Limb (tissue), 2 donors: ENCODE data around the gene FEV.

Experiments used
- DNase-seq, 2 donors: peaks; one replicate each; pipeline ENCODE4 v3.0.0-alpha.2; 2016; ENCODE audit errors: extremely low spot score in 2 of 2

The FEV gene

DNA sequence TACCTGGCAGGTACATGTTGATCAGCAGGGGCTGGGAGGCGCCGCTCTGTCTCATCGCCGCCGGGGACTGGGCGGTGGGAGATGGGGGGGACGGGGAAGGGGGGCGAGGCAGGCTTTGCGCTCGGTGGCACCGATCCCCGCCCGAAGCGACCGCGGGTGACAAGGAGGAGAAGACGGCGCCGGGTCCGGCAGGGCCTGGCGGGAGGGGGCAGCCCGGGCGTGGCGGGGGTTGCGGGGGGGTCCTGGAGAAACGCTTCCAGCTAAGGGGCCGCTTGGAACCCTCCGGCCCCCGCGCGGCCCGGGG lies at the start of gene FEV:
FEV (minus strand) TSS at position 164 of the 304 bp plus-strand sequence; CDS start at position 55, 109 bp downstream.
- DNase-seq = no peak

DNA sequence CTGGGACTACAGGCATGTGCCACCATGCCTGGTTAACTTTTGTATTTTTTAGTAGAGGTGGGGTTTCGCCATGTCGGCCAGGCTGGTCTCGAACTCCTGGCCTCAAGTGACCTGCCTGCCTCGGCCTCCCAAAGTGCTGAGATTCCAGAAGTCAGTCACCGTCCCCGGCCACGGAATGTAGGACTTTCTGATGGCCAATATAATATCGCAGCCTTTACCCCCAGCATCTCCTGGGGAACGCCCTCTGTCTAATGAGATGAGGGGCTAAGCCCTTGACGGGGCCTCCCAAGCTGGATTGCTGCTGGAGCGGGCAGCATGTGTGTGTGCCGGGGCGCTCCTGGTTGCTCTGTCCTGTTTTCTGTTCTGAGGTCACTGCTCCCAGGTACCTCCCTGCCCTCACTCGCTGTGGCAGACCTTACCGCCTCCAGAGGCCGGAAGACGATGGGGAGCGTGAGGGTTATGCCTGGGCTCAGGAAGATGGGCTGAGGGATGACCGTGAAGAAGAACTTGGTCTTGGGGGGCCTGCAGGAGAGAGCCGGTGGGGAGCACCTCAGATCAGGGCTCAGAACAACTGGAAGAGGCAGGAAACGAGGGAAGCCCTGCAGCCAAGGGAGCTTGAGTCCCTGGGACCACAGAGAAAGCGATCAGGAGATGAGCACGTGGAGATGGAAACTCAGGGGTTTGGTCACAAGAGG lies 47.2 kb upstream of the FEV start:
- no peak for DNase-seq

DNA sequence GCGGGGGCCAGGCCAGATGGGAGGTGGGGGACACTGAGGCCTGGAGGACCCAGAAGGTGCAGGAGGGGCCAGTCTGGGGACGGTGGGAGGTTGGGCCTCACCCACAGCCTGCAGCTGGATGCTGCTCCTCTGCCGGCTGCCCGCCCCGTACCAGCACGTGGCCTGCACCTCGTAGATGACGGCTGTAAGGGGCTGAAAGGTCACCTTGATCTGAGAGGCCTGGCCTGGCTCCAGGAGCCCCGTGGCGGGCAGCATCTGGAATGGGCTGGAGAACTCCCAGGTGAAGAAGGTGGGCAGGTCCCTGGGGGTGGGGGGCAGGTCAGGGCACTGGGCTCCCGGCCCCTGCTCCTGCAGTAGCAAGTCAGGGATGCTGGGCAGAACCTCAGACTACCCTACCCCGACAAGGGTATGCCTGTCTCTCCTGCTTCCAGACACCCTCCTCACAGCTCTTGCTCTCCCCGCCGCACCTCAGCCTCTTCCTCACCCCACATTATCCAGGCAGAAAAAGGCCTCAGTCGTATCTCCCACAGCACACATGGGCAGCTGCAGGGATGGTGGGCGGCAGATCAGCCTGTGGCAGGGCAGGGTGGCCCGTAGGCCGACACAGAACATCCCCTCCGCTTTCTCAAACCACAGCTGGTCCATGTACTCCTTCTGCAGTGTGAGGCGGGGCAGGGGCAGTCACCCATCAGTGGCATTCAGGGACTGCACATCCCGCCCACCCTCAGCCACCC lies 46.2 kb upstream of the FEV start:
- DNase-seq = no peak

DNA sequence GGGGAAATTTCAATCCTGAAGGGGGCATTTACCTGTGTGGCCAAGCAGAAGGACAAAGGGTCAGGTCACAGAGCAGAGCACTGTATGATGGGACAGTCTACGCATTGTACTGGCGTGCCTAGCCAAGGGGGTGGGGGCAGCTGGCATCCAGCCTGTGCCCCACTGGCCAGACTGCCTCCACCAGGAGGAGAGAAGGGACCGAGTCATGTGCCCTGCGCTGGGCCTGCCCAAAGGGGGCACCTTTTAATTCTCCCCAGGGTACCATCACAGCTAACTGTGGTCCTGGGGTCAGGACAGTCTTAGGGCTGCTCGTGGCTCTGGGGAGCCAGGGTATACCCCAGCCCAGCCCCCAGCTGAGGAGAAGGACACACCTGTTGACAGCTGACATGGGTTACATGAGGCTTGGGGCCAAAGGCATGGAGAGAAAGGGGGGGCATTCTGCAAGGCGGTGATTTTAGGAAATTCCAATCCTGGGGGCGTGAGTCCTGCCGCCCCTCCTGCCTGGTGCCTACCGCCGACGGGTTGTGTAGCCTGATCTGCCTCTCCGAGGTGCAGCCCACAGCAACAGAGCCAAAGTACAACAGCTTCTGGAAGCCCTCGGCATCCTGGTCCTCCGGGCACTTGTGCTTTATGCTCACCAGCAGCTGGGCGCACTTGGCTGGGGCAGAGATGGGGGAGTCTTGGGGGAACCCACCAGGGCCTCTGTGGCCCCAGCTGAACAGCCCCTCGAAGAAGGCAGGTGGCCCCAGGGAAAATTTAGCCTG lies 45.4 kb upstream of the FEV start:
- no peak for DNase-seq

DNA sequence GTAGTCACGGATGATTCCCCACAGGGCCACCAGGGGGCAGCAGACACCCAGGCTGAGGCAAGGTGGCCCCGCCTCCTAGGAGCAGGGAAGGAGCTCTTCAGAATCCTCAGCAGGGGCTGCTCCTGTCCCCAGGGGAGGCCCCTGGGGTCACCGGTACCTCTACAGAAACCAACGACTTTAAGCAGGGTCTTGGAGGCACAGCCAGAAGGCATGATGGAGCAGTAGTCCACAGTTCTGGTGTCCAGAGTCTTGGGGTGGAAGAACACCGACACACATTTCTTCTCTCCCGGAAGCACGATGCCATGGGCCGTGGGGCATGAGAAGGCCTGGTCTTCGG lies 44.8 kb upstream of the FEV start:
- peak; percentile 60 to 82 for DNase-seq

DNA sequence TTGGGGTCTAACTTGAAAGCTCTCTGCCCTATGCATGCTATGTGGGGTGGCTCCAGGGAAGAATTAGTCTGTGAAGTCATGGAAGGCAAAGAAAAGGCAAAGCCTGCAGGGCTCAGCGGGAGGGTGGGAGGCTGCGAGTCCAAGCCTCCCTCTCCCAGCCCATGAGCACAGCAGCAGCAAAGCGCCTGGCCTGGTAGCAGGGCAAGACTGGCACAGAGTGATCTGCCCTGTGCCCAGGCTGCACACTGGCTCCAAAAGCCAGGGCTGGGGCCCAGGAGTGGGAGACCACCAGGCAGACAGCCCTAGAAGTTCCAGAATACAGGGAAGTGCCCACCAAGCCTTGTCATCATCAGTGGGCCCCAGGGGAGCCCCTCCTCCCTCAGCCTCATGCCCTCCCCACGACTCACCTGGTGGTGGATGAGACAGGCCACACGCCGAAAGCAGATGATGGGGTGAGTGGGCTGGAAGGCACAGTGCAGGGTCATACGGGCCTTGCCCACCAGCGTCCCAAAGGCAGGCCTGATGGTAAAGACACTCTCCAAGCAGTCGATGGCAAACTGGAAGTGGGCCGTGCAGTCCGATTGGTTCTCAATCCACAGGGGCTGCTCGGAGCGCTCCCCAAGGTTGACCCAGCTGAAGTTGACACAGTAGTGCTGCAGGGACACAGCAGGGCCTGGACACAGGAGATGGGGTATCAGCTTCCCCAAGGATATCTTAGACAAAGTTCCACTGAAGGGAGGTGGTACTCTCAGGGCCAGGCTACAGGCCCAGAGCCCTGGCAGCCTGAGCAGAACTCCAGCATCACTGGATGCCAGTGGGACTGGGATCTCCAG lies 44.2 kb upstream of the FEV start:
- DNase-seq = no peak

DNA sequence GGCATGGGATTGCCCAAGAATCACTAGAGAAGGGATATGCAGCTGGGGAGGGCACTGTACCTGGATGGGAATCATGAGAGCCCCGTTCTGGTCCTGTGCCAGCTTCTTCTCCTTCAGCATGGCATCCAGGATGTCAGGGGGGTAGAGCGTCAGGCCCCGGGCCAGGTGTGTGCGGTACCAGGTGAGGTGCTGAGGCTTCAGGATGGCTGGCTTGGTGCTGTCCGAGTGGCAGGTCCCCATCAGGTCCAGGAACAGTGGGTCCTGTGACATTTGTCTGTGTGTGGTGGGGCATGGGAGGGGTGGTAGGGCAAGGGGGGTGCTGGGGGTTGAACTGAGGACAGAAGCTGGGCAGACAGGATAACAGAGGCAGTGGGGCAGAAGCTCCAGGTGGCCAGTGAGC lies 43.2 kb upstream of the FEV start:
- DNase-seq = no peak

DNA sequence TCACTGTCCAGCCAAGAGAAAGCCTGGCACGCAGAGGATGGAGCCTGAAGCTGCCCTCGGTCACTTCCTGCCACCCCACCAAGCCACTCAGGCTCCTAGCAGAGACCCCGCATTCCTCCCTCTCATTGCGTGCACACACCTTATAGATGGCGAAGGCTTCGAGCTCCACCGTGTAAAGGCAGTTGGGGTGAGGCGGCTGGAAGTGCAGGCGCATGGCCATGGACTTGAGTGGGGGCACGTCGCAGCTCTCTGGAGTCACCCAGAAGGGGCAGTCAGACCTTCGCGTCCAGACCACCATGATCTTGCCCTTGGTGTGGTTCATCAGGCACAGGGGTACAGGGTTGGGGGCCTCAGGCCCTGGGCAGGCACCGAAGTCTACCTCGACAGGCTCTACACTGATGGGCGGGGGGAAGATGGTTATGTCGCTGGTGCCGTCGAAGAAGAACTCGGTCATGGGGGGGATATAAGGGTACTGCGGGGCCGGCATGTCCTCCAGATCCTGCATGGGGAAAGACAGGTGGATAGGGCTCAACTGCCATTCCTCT lies 42.6 kb upstream of the FEV start:
- no peak for DNase-seq

DNA sequence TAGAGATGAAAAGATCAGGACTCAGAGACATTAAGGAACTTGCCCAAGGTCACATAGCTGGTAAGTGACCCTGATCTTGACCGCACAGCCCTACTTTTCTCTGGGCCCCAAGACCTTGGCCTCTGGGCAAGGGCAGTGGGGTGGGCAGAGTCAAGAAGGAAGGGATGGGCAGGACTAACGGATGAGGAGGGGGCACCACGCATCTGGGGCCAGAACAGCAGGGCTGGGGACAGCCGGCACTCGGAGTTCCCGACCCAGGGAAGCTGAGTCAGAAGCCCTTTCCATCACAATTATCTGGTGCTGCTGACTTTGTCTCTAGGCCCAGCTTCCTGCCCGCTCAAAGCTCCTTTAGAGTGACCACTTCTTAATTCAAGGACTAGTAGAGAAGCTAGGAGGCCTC lies 42.0 kb upstream of the FEV start:
- DNase-seq = no peak

DNA sequence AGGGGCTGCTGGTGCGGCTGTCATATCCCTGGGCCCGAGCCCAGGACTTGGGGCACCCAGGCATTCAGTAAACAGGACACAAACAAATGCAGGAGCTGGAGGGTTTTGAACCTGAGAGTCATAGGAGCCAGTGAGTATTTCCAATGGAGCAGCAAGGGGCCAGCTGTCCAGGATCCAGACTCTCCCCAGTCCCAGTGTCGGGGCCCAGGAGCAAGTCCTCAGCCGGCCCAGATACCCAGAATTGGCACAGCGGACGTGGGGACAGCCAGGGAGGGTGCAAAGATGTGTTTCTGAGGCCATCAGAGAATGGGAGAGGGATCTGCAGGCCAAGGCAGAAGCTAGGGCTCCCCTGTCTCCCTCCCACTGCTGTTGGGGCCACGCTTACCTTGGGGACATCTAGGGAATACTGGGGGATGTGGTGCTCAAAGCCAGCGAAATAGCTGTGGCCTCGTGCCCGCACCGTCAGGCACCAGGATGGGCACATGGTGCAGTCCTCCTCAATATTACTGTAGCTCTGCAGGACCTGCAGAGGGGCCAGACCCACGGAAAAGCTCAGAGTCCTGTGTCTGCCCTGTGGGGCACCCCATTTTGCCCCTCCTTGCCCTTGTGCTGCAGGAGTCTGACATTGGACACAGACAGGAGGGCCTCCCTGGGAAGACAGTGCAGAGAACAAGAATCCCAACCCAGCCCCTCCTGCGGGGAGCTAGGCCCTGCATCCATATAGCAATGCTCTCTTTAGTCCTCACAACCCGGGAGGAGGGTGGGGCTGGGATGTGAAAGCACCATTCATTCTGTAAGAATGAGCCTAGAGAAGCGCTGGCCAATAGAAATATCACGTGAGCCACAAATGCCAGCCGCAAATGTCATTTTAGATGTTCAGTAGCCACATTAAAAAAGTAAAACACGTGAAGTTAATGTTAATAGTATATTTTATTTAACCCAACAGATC lies 40.9 kb upstream of the FEV start:
- no peak for DNase-seq

DNA sequence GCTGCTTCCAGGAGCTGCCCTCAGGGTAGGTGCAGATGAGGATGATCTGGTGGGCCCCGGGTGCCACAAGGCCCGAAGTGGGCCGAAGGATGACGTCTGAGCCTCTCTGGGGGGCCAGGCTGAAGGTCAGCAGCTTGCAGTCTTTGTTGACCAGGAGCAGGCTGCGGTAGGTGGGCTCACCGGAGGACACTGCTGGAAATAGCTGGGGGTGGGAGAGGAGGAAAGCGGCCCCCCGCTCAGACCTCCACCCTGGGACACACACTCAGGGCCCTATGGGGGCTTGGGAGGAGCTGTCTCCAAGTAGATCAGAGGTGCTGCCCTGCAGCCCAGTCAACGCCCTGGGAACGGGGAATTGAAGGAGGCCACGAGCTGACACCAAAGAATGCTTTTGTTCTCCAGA lies 39.1 kb upstream of the FEV start:
- DNase-seq = no peak

DNA sequence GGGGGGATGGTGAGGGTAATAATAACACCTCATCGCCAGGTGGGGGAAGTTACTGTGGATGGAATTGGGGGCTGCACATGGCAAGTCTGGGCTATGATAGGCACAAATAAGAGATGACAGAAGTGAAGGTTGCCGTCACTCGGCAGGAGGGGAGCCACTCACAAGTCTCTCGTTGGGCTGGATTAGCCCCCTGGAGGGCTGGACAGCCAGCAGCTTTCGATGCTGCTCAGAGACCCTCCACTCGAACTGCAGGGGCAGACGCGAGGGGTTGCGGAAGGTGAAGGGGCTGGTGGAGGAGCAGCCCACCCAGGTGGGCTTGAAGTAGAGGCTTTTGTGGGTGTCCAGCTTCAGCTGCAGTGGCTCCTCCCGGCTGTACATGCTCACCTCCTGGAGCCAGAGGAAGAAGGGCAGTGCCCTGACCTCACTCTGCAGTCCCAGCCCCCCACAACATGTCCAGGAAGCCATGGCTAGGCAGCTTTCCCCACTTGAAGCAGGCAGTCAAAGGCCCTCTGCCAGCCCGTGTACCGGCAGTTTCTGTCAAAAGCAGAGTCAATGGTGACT lies 38.1 kb upstream of the FEV start:
- no peak for DNase-seq

DNA sequence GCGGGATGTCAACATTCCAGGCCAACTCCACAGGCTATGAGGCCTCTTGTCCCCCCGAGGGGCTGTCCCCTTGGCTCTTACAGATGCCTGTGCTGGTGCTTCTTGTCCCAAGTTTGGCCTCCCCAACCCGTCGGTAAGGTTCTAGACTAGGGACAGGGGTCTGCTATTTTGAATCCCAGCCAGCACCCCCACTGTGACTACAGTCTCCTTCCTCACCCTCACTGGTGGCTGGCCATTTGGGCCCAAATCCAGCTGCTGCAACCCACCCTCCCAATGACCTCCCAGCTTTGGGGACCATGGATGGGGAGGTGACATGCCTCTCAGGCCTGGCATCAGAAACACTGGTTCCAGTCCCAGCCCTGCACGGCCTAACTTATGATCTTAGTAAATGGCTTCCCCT lies 37.6 kb upstream of the FEV start:
- DNase-seq = no peak

DNA sequence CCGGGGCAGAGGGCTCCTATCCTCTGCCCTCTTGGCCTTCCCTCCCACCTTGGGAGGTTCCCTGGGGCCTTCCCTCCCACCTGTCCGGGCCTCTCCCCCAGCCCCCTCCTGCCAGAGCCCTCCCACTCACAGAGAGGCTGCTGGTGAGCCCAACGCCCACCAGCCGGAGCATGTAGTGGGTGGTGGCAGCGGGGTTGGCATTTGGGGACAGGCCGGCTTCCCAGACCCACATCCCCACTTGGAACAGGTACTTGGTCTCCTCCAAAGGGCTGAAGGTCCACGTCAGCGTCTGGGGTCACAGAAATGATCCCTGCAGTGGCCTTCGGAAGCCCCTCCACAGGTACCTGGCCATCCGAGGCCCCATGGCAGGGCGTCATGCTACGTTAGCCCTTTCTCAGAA lies 37.1 kb upstream of the FEV start:
- DNase-seq = no peak

DNA sequence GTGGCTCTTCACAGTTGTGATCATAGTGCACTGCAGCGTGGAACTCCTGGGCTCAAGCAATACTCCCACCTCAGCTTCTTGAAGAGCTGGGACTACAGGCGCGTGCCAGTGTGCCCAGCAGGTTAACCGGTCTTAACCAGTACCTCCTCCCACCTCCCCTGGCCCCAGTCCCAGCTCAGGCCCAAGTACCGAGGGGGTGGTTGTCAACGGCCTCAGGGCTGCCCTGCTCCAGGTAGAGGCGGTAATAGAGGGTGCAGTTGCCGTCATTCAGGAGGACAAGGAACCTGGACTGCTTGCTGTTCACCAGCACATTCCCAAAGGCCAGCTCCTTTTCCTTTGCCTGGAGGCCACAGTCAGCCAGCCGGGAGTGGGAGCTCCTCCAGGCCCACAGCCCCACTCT lies 36.6 kb upstream of the FEV start:
- no peak for DNase-seq

DNA sequence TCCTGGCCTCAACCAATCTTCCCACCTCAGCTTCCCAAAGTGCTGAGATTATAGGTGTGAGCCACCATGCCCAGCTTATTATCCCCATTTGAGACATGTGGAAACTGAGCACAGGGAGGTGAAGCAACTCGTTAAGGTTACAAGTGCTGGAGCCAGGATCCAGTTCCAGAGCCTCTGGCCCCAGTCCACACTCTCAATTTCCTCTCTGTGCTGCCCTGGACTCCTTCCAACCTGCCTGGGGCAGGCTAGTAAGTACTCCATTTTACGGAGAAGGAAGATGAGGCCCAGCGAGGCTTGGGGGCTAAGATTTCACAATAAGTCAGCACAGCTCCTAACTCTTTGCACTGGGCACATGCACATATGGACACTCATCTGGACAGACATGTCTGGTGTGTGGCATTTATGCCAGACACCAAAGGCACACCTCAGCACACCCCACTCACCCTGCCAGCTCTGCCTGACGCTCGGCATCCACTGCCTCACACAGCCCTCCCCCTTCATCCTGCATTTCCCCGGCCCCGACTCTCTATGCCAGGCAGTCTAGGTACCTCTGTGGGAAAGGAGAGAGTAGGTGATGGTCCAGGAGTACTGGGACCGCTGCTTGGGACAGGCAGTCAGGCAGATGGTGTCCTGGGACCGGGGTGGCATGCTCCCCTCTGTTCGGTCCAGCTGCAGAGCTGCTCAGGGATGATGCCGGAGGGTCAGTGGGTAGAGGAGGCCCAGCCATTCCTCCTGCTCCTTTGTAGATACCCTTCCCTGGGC lies 35.8 kb upstream of the FEV start:
- no peak for DNase-seq

DNA sequence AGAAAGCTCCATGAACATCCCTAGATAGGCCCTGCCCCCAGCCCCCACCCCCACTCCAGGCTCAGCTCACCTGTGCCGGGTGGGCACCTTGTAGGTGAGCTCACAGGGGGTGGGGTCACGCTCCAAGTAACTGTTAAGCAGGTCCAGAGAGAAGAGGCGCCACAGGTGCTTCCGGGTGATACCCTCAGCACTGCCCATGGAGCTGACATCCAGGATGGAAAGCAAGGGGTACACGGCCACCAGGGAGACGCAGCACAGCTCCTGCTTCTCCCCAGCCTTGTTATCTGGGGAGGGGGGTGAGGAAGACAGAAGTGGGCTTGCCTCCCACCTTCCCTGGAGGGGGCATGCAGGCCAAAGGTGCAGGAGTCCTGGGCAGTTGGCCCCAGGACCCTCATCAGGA lies 34.5 kb upstream of the FEV start:
- DNase-seq = no peak

DNA sequence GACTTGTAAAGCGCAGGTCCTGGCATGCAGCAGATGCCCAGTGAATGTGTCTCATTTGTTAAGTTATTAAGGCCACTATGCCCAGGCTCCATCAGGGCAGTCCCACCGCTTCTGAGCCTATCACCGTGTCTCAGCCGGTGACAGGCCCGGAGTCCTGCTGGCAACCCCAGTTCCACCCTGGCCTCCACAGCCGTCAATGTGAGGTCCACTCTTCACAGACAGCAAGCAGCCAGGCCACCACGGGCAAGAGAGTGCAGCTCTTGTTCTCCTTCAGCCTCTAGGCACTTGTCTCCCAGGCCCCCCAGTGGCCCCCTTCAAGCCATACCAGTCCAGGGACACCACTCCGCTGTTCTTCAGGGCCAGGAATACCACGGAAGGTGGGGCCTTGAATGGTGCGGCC lies 33.7 kb upstream of the FEV start:
- DNase-seq = no peak

DNA sequence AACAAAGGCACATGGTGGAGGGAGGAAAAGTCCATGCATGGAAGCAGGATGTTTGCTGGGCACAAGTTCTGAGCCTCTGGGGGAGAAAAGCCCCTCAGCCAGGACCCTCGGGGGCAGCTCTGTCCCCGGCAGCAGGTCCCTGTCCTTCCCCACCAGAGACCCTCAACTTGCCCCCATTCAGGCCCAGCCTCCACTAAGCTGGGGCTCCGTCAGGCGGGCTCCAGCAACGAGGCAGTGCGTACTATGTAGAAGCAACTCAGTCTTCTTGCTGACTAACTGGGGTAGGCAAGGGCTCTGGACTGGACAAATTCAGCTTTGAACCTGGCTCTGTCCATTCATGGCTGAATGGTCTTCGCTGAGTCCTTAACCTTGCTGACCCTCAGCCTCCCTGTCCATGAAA lies 33.3 kb upstream of the FEV start:
- DNase-seq = no peak
